SK-N-MC (cell line): ENCODE measurements around the gene ERGIC1.

Source experiments
- DNase-seq: peaks from one replicate; pipeline ENCODE4 v3.0.0-alpha.2; 2011; ENCODE audit warnings: low read depth, low spot score
- H3K27ac ChIP-seq: fragments of 200-600 bp; sonication (generic); 2 replicates; pipeline ENCODE4 v1.5.1; 2016; ENCODE audit warnings: mixed run types
- H3K36me3 ChIP-seq: fragments of 200-600 bp; sonication (generic); 2 replicates; pipeline ENCODE4 v1.6.1; 2017; ENCODE audit warnings: antibody characterized with exemption, low read length, mixed read lengths; ENCODE audit not compliant: insufficient read depth
- H3K4me3 ChIP-seq: fragments of 200-600 bp; sonication (generic); 2 replicates; pipeline ENCODE4 v1.5.1; 2016
- H3K9ac ChIP-seq: fragments of 200-600 bp; sonication (generic); 2 replicates; pipeline ENCODE4 v1.8.0; 2017; ENCODE audit warnings: mixed run types, mixed read lengths; ENCODE audit not compliant: insufficient read length
- H3K9me3 ChIP-seq: fragments of 200-600 bp; sonication (generic); 2 replicates; pipeline ENCODE4 v1.6.1; 2017; ENCODE audit warnings: low read depth, mild to moderate bottlenecking, antibody characterized with exemption, low read length, moderate library complexity, mixed read lengths
- EZH2 ChIP-seq: fragments of 200-600 bp; sonication (generic); IDR thresholded peaks from one replicate; pipeline ENCODE4 v1.6.1; 2017; ENCODE audit warnings: antibody characterized with exemption
- FOXP2 ChIP-seq: optimal IDR thresholded peaks from 2 replicates; pipeline ENCODE3; 2011; ENCODE audit warnings: mild to moderate bottlenecking, moderate library complexity; ENCODE audit not compliant: insufficient read depth; ENCODE audit errors: extremely low read length, control extremely low read depth
- POLR2AphosphoS5 ChIP-seq: IDR thresholded peaks from 2 replicates; pipeline ENCODE4 v1.6.1; 2012; ENCODE audit warnings: mild to moderate bottlenecking, low read depth, low read length, borderline replicate concordance

Gene ERGIC1

GRCh38 chr5:172838151-172838875 is 4.3 kb downstream of the ERGIC1 start:
- Histone ChIP-seq H3K4me3 (no peak overlapping the region), H3K27ac (no peak overlapping the region), H3K9me3 (no peaks in the 10 kb centered on the region), H3K9ac (no peak overlapping the region), H3K36me3 (no peaks in the 10 kb centered on the region)
- DNase-seq, result no peak
- no peak for TF ChIP-seq FOXP2
- TF ChIP-seq POLR2AphosphoS5, result no peak
- TF ChIP-seq EZH2, result no peak

GRCh38 chr5:172839669-172840431 is 5.8 kb downstream of the ERGIC1 start:
- no peak for DNase-seq
- TF ChIP-seq FOXP2 (no peak), EZH2 (no peak), POLR2AphosphoS5 (no peak)
- no peak overlapping the region for H3K27ac ChIP-seq
- H3K9me3 ChIP-seq, result no peaks in the 10 kb centered on the region
- H3K36me3 ChIP-seq, result no peaks in the 10 kb centered on the region
- no peak overlapping the region for H3K4me3 ChIP-seq
- no peak overlapping the region for H3K9ac ChIP-seq

GRCh38 chr5:172840432-172841154 is 6.5 kb downstream of the ERGIC1 start:
- no peak for TF ChIP-seq EZH2
- TF ChIP-seq FOXP2, result no peak
- TF ChIP-seq POLR2AphosphoS5, result no peak
- Histone ChIP-seq H3K36me3 (no peaks in the 10 kb centered on the region), H3K4me3 (no peak overlapping the region), H3K9me3 (no peaks in the 10 kb centered on the region), H3K9ac (no peak overlapping the region), H3K27ac (no peak overlapping the region)
- no peak for DNase-seq

GRCh38 chr5:172841256-172841655 is 7.2 kb downstream of the ERGIC1 start:
- H3K9ac ChIP-seq, result no peak overlapping the region
- no peak overlapping the region for H3K4me3 ChIP-seq
- H3K27ac ChIP-seq, result no peak overlapping the region

GRCh38 chr5:172843825-172844576 is 9.9 kb downstream of the ERGIC1 start:
- Histone ChIP-seq H3K4me3 (no peak overlapping the region), H3K9ac (no peak overlapping the region), H3K9me3 (no peaks in the 10 kb centered on the region), H3K27ac (no peak overlapping the region), H3K36me3 (no peaks in the 10 kb centered on the region)
- no peak for DNase-seq
- TF ChIP-seq EZH2 (no peak), FOXP2 (no peak), POLR2AphosphoS5 (no peak)

More at GRCh38 chr5:172841256-172841655, 7.2 kb downstream of the ERGIC1 start:
- no peak for DNase-seq
- Histone ChIP-seq H3K9me3 (no peaks in the 10 kb centered on the region), H3K36me3 (no peaks in the 10 kb centered on the region)
- TF ChIP-seq EZH2 (no peak), POLR2AphosphoS5 (no peak), FOXP2 (no peak)

GRCh38 chr5:172844577-172844838 is 10.5 kb downstream of the ERGIC1 start:
- TF ChIP-seq EZH2 (no peak), POLR2AphosphoS5 (no peak), FOXP2 (no peak)
- no peak for DNase-seq
- H3K4me3 ChIP-seq, result no peak overlapping the region
- H3K9ac ChIP-seq, result no peak overlapping the region
- no peak overlapping the region for H3K27ac ChIP-seq
- no peaks in the 10 kb centered on the region for H3K9me3 ChIP-seq
- H3K36me3 ChIP-seq, result no peaks in the 10 kb centered on the region

GRCh38 chr5:172845154-172845553 is 11.1 kb downstream of the ERGIC1 start:
- TF ChIP-seq POLR2AphosphoS5 (no peak), FOXP2 (no peak), EZH2 (no peak)
- Histone ChIP-seq H3K9ac (no peak overlapping the region), H3K36me3 (no peaks in the 10 kb centered on the region), H3K4me3 (no peak overlapping the region), H3K27ac (no peak overlapping the region), H3K9me3 (no peaks in the 10 kb centered on the region)
- DNase-seq, result no peak

GRCh38 chr5:172845576-172845975 is 11.5 kb downstream of the ERGIC1 start:
- TF ChIP-seq POLR2AphosphoS5 (no peak), EZH2 (no peak), FOXP2 (no peak)
- Histone ChIP-seq H3K9me3 (no peaks in the 10 kb centered on the region), H3K27ac (no peak overlapping the region), H3K36me3 (no peaks in the 10 kb centered on the region), H3K9ac (no peak overlapping the region), H3K4me3 (no peak overlapping the region)
- DNase-seq, result no peak
